ENCODE data around the gene POU2AF2. TPM values are rescaled to one million over a fixed set of nuclear protein-coding genes. Genes with fewer than 3 reads are reported as not detected.

The POU2AF2 gene
- total and polyA plus RNA-seq, 2 of the 8 experiments (the other 6 are each of a cell fraction or from before 2014, with no cell fraction given): not detected

DNA sequence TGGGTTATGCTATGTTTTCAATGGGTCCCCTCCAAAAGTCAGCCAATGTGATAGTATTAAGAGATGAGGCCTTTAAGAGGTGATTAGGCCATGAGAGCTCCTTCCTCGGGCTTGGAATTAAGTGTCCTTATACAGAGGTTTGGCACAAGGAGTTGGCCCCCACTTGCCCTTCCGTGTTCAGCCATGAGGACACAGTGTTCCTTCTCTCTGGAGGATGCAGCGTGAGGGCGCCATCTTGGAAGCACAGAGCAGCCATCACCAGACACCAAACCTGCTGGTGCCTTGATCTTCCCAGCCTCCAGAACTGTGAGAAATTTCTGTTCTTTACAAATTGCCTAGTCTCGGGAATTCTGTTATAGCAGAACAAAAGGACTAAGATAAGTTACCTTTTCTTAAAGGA is 79.7 kb downstream of the POU2AF2 start:
- Histone ChIP-seq H2AFZ (ENCODE audit: low read length) (no peak overlapping the region), H4K20me1 (replicated peaks in 1 of 2; ENCODE audit: control insufficient read depth in 1 of 2, insufficient read depth in 2 of 2, low read length in 2 of 2) (no peaks in the 10 kb centered on the region), H2AK5ac (ENCODE audit: low read depth, low read length) (no peak overlapping the region), H4K8ac (ENCODE audit: extremely low read depth, insufficient read depth, low read length) (no peak overlapping the region), H2BK15ac (ENCODE audit: low read length) (no peak overlapping the region), H3K14ac (ENCODE audit: insufficient read length) (no peak overlapping the region), H3K79me2 (ENCODE audit: control insufficient read depth in 1 of 2, insufficient read depth in 2 of 2, low read length in 2 of 2) (no peaks in the 10 kb centered on the region), H2BK120ac (replicated peaks; ENCODE audit: low read depth, low read length) (no peak overlapping the region), H3K79me1 (ENCODE audit: low read depth, low read length) (no peaks in the 10 kb centered on the region), H3K9ac (replicated peaks in 1 of 4; ENCODE audit: extremely low read depth in 1 of 4, low read depth in 3 of 4, low read length in 3 of 4) (no peak overlapping the region), H3K23ac (ENCODE audit: insufficient read length) (no peak overlapping the region), H3K27ac (ENCODE audit: low read depth, low read length) (no peak overlapping the region), H4K91ac (replicated peaks; ENCODE audit: insufficient read length, low read length) (no peak overlapping the region), H3K9me3 (ENCODE audit: insufficient read depth in 2 of 2, low read depth in 1 of 2, low read length in 1 of 2) (no peaks in the 10 kb centered on the region), H3K4ac (replicated peaks; ENCODE audit: insufficient read length, low read depth, low read length) (no peak overlapping the region), H3K4me1 (replicated peaks in 1 of 4; ENCODE audit: control insufficient read depth in 3 of 4, insufficient read depth in 4 of 4, low read length in 3 of 4) (peaks cover 0 to 4% (median 0%) of the 10 kb centered on the region in 4 experiments; a peak in 1 of 7 replicates), H3K18ac (ENCODE audit: extremely low read depth, low read length) (no peak overlapping the region), H3K36me3 (ENCODE audit: control insufficient read depth in 2 of 4, insufficient read depth in 4 of 4, low read length in 3 of 4) (no peaks in the 10 kb centered on the region), H2BK12ac (ENCODE audit: low read depth, low read length) (no peak overlapping the region), H3K4me2 (ENCODE audit: insufficient read depth in 1 of 2, low read depth in 2 of 2, low read length in 2 of 2) (no peak overlapping the region), H2BK20ac (ENCODE audit: low read length) (no peak overlapping the region), H3K56ac (replicated peaks; ENCODE audit: insufficient read length, low read depth, low read length) (no peak overlapping the region), H3K4me3 (ENCODE audit: extremely low read depth in 1 of 4, insufficient read depth in 2 of 4, low read depth in 3 of 4, low read length in 4 of 4) (no peak overlapping the region), H3K23me2 (ENCODE audit: low read depth, low read length) (no peaks in the 10 kb centered on the region), H4K5ac (ENCODE audit: insufficient read length, low read depth, low read length) (no peak overlapping the region), H2BK5ac (ENCODE audit: low read depth, low read length) (no peak overlapping the region), H3K27me3 (replicated peaks in 1 of 4; ENCODE audit: control insufficient read depth in 3 of 4, extremely low read depth in 1 of 4, insufficient read depth in 3 of 4, low read length in 3 of 4) (no peaks in the 10 kb centered on the region)
- POLR2A ChIA-PET (ENCODE audit: partially characterized antibody): no interaction called here
- TF ChIP-seq YY1 (IDR thresholded peaks at IDR 0.05; ENCODE audit: low read depth, low read length) (no peak), TCF12 (IDR thresholded peaks at IDR 0.05; ENCODE audit: low read depth, low read length) (no peak)
- CTCF ChIA-PET (ENCODE audit: partially characterized antibody): interaction anchor here (0.9 kb wide), 1 partner anchor 12 kb away, joined by 3 read pairs; no protein-coding TSS in a partner anchor
- no peak for FAIRE-seq
- no peak for DNase-seq (ENCODE audit: low read depth in 1 of 2, low spot score in 2 of 2)
- WGBS, 2 experiments (ENCODE audit: extremely low coverage in 1 of 2, insufficient coverage in 1 of 2, insufficient read length in 1 of 2, insufficient replicate concordance in 2 of 2, low coverage in 1 of 2, low lambda C conversion rate in 2 of 2, missing lambda C conversion rate in 1 of 2): 91% methylated on average over 5 of the region's 5 CpGs; no CpG with 5 or more reads in 1 of the 2 experiments

Measured in H1 (cell line).